Activated CD8-positive, alpha-beta memory T cell treated with anti-CD3 and anti-CD28 coated beads, Interleukin-2, amount 50 U/mL, for 24 hours (primary cell): ENCODE results near the gene KRT23.
"Not testable (repeated sequence)": the region's sequence is repeated elsewhere in the genome, so short reads cannot be mapped to it uniquely, and the experiment has no call there.

Source experiments
- DNase-seq: peaks from one replicate; pipeline ENCODE4 v3.0.0-alpha.2; 2020; ENCODE audit errors: extremely low read depth

KRT23 gene

DNA sequence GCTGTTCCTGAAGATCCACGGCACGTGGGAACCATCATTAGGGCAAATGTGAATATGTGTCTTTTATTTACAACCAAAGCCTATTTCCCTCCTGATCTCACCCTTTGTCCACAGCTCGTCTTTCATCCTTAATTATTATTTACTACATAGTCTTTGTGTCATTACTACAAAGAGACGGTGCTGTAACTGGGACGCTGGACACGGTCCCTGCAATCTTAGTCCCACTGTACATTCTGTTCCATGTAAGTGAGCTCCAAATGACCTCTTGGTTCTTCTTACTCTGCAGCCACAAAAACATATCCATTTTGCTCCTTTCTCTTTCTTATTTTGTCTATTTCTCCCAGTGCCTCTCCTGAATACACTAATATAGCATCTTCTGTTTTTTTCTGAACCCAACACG lies 12.7 kb upstream of the KRT23 start:
- DNase-seq = no peak

DNA sequence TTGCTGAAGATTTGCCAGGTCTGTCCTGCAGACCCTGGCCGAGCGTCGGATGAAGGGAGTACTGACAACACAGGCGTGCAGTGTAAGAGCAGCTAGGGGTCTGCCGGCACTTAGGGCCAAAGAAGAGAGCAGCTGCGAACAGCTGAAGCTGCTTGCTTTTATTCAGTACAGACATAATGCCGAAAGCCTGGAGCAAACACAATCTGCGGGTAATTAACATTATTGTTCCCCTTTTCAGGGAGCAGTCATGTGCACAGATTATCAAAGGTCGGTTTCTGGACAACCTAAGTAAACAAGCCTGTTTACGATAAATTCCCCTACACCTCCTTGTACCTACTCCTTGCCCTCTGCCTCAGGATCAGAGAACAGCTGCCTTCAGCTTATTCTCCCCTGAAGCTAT lies 12.0 kb upstream of the KRT23 start:
- DNase-seq = no peak

DNA sequence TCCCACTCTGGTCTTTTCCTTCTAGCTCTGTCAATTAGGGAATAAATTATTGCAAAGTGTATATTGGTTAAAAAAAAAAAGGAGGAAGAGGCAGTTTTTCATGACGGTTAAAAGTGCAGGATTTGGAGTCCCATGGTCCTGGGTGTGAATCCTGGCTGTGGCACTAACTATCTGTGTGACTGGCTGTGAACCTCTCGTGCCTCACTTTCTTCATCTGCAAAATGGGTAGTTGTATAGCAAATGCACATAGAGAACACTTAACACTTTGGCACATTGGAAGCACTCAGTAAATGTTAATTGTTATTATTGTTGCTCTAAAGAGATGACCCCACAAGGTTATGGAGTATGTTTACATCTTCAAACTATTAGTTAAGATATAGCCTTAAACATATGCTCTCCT lies 10.5 kb upstream of the KRT23 start:
- DNase-seq = no peak

DNA sequence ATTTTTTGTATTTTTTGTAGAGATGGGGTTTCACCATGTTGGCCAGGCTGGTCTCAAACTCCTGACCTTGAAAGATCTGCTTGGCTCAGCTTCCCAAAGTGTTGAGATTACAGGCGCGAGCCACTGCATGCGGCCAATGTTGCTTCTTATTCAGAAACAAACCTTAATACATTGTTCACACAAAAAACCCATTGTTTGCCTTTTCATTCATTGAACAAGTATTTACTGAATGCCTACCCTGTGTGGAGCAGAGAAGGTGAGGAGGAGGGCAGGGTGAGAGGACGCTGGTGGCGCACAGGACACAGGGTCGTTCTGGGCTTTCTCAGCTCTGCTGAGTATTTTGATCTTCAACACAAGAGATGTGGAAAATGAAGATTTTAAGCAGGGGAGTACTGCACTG lies 8.0 kb upstream of the KRT23 start:
- no peak for DNase-seq

DNA sequence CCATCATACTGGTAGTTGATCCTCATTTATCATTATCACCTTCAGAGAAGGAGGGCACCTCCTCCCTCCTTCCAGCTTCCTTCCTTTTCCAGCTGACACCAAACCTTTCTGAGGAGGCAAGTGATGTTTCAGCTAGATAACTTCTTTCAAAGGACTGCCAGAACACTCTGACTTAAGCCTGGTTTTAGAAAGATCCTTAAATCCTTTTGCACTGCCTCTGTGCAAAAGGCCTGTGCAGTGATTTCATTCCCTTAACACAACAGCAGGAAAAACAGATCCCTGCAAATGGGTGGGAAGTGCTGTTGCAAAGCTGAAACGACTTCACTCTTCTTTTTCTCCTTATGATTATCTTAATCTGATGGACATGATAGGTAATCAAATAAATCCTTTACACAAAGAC lies 7.1 kb upstream of the KRT23 start:
- DNase-seq = no peak

DNA sequence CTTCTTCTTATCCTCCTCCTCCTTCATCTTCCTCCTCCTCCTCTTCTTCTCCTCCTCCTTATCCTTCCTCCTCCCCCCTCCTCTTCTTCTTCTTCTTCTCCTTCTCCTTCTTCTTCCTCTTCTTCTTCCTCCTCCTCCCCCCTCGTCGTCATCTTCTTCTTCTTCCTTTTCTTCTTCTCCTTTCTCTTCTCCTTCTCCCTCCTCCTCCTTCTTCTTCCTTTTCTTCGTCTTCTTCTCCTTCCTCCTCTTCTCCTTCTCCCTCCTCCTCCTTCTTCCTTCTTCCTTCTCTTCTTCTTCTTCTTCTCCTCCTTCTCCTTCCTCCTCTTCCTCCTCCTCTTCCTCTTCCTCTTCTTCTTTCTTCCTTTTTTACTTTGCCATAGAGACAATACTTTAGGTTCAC lies 5.1 kb upstream of the KRT23 start:
- DNase-seq = no peak

DNA sequence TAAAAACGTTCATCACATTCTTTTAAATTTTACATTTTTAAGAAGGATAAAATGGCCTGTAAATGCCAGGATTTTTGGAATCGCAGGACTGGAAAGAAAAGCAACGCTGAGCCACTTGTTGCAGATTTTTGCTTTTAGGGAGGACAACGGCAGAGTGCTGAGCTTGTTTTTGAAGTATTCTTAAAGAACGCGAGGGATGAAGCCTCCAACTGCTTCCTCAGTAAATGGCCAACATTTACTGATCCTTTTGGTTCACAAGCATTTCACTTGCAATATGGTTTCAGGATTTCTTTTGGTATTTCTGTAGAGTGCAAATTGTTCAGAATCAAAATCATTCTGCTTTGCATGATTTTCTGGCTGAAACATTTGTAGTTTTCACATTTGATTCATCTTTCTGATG lies 2.8 kb upstream of the KRT23 start:
- DNase-seq = no peak

DNA sequence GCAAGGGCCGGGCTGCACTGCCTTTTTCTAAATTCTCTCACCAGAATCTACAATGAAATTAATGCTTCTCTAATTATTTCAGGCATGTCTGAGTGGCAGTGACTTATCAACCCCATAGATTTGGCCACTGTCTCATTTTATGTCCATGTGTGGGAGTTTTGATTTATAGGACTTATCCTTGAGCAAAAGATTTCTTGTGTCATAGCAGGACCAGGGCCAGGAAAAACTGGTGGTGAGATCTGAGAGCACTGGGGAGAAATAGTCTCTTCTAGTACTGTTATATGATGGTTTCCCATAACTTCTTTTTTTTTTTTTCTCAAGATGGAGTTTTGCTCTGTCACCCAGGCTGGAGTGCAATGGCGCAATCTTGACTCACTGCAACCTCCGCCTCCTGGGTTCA lies 1.5 kb upstream of the KRT23 start:
- no peak for DNase-seq

DNA sequence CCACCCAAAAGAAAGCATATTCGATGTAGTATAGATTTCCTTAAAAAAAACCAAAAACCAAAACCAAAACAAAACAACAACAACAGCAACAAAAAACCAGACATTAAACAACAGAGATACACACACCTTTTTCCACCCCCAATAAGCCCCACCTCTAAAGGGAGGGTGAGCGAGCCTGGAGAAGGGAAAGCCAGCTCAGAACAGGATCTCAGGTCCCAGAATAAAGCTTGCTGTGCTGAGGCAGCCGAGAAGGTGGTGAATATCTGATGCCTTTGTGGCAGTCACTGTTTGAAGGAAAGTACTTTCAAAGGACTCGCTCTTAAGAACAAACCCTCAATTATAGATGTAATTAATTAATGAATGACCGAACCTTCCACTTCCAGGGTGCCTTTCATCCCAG lies 470 bp downstream of the KRT23 start:
- no peak for DNase-seq

DNA sequence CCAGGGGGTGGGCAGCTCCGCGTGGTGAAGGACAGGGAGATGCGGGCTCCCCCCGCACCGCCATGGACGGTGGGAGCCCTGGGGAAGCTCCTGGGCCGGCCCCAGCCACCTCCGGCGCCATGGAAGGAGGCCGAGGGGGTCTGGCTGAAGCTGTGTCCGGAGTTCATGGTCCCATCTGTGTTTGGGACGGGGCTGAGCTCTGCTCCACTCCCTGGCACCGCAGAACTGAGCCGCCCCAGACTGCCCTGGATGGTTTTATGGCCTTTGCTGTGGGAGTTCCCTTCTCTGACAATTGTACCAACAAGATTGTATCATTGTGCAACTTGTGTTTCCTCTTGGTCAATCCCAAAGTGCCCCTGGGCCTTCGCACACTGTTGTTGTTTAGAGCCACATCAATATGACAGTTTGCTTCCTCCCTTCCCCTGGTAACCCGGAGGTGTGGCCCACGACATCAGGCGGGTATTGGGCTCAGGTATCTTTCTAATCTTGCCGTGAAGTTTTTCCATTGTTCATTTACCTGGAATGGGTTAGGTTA lies 942 bp downstream of the KRT23 start:
- DNase-seq = no peak

DNA sequence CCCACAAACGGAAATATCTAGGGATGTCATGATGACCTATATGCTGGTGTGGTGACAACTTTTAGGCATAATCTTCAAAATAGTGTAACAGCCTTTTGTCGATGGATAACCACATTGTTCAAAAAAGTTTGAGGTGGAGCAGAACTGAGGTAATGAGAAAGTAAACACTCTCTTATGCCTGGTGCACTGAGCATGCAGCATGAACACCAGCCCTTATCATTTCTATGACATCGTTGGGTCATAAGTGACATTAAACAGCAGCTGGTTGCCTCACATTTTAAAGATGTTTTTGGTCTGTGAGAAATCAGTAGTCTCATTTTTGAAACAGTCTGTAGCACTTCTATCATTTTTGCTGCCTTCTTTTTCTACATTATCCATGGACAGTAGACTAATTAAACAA lies 1.8 kb downstream of the KRT23 start:
- DNase-seq = no peak

DNA sequence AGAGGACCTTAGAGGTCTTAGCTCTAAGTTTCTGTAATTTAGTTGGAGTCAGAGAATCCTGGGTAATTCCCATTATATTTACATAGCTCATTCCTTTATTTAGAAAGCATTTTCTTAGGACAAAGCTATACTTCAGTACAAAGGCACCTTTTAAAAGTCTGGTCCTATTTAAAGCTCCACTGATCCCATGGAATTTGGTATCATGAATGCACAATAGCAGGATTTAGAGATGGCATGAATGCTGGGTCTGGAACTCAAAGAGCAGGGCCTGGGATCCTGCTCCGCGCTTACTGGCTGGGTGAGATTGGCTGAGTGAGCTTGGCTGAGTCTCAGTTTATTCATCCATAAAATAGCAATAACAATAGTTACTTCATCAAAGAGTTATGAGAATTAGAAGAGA lies 4.8 kb downstream of the KRT23 start:
- DNase-seq = no peak

DNA sequence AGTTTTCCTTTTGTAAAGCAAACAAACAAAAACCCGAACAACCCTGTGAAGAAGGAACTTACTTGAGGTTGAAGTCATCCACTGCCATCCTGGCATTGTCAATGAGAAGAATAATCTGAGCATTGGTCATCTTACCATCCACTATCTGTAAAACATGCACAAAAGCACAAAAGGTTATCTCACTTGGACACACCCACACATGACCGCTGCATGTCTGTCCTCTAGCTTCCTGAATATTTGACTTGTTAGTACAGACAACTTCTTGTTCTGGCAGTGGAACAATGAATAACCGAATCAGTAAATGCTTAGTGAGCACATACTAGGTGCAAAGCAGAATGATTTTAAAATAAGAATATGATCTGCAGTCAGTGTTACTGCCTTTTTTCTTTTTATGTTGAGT lies 6.1 kb downstream of the KRT23 start:
- DNase-seq = no peak

DNA sequence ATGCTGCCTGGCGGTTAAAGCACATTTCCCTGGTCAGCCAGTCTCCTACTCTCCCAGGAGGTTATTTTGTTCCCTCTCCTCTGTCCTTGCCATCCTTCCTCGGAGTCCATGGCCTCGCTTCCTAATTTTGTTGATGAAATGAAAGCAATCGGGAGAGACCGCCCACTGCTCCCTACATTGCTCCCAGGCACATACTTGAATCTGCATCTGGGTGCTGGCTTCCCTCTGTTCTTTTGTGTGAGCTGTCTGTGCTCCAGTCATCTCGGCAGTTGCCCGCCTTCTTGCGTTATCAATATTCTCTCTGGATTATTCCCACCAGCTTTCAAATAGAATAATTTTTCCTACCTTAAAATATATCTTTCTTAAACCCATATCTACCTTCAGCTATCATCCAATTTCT lies 11.1 kb downstream of the KRT23 start:
- no peak for DNase-seq

DNA sequence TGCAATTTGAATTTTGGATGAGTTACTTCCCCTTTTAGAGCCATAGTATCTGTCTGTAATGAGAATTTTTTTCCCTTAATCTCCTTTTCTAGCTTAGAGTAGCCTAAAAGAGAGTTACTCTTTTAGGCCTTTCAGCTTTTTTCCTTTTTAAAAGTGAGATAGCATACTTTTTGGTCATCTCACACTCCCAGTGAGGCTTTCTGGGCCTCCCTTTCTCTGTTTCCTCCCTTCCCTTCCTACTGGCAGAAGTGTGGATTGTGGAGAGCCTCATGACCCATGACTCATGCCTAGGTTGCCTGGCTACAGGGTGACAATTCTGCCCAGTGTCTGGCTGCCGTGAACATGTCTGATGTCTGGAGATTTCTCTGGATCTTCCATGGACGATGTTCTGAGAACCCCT lies 15.2 kb downstream of the KRT23 start:
- no peak for DNase-seq

DNA sequence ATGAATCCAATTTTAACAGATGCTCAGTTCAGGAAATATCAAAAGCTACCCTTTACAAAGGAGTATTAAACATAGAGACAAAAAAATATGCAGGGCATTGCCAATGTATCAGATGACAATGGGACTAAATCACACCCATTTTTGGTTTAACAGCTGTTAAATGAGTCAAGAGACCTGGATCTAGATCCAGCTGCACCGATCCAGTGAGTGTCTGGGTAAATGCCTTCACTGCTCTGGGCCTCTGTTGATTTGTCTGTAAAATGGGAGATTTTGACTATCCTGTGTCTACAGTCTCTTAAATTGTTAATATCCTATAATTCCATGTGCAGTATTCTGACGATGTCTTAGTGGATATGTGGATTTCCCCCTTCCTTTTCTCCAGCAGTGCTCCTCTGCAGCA lies 16.4 kb downstream of the KRT23 start:
- no peak for DNase-seq

DNA sequence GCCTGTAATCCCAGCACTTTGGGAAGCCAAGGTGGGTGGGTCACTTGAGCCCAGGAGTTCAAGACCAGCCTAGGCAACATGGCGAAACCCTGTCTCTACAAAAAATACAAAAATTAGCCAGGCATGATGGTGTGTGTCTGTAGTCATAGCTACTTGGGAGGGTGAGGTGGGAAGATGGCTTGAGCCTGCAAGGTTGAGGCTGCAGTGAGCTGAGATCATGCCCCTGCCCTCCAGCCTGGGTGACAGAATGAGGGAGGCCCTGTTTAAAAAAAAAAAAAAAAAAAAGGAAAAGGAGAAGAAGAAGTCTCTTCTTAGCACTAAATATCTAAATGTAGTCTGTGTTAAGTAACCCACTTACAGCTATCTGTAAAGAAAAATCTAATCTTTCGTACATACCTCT lies 20.3 kb downstream of the KRT23 start:
- DNase-seq = not testable (repeated sequence)

DNA sequence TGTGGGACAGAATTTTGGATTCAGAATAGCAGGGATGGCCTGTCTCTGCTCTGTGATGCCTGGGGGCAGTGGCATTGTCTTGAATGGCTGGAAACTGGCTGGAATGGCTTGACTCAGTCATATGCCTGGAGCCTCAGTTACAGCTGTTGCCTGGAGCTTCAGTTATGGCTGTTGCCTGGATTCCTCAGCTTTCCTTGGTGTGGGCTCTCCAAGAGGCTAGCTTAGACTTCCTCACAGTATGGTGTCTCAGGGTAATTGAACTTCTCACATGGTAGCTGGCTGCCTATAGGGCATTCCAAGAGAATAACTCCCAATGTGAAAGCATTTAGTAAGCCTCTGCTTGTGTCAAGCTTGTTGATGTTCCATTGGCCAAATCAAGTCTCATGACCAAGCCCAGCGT lies 21.1 kb downstream of the KRT23 start:
- no peak for DNase-seq

DNA sequence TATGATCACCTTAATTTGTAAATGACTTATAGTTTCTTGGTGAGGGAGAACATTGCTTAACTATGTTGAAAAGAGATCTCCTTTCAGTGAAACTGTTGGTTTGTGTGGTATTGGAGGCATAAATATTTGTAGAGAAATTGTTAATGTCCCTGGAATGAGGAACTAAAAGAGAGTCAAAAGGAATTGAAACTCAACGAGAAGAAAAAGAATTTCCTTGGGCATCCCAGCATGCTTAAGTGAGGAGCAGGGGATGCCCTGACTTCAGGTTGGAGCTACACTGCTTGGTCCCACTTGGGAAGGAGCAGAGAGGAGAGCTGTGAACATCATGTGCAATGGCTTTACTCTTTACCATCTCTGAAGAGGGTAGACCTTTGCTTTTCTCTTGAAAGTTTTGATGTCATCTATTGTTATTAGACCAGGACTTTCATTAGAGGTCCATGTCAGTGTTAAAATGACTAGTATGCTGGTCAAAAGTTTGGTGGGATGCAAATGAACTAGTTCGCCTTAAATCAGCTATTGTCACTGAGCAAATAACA lies 21.7 kb downstream of the KRT23 start:
- DNase-seq = no peak

DNA sequence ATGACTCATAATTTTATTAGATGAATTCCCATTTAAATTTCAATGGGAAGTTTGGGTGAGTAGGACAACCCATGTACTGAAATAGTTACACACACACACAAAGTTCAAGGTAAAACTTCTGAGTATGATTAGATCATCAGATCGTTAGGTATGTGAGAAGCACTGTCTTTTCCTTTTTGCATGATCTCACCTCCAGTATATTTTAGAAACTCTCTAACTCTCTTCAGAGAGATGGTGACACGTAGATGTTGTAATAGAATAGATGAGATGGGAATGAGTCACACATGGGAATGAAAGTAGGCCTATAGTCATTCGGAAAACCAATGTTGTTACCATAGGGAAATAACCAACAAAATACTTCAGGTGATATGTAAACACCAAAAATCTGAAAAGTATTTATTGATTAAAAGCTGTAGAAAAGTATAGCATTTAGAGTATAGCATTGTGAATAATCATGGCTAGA lies 22.2 kb downstream of the KRT23 start:
- no peak for DNase-seq

DNA sequence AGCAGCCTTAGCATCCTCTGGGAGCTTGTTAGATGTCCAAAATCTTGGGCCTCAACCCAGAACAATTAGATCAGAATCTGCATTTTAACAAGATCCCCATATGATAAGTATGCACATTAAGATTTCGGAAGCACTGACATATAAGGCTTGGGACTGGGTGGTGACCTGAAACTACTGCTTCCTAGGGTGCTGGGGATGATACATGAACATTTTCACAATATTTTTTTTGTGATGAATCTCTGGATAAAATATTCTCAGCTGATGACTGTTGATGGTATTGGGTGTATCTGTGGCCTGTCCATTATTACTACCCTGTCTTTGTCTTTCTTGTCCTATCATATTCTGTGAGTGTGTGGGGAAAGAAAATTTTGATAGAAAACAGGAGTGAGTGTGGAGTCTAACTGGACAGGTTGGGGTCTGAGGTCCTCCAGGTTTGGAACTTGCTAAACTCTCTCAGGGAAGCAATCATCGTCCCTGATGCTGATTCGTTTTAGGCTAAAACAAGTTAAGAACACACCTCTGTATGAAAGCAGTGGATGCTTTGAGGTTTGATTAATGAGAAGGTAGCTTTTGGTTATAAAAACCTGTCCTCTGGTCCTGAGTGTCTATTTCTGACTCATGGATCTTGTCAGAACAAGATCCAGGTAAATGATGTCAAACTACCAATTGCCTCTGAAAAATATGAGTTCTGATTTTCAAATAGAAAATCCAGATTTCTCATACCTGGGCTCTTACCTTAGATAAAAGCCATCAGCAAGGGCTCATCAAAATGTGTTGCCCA lies 23.2 kb downstream of the KRT23 start:
- DNase-seq = no peak

DNA sequence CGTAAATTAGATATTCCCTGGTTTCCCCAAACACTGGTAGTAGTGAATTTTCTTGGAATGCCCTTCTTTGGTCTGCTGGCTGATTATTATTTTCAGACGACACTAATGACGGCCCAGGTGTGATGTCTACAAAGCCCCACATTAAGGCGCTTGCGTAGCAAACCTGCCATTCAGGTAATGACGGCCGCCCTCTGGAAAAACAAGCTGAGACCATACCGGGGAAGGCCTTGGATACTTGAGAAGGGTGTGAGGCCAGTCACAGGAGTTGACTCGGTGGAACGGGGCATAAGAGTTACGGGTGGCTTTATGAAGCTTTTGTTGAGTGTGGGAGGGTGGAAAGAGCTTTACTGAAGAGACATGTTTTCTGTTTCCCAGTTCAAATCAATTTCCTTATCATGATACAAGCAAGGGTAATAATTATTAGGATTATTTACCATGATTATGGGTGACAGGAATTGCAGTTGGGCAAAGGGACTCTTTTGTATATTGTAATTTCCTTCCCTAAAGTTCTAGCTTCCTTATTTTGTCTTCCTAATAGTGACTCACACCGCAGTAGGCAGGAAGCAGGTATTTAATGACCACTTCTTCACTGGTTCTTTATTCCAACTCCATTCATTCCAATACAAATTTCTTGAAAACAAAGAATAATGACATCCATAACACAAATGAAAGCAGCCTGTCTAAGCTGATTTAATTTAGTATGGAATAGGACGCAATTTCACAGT lies 24.8 kb downstream of the KRT23 start:
- DNase-seq = no peak

DNA sequence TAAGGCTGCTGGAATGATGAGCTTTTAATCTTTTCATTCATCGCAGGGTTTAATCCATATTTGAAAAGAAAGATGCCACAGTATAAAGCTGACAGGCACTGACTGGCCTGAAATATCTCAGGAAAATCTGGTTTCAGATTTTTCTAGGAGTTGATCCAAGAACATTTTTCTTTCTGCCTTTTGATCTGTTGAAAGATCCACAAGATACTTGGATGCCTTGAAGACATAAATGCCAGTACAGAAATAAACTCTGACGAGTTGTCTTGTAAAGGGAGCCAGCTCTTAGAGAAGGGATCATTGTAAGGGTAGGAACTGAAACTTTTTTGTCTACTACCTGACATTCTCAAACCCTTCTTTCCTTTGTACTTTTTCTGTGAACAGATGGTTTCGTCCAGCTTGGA lies 27.0 kb downstream of the KRT23 start:
- DNase-seq = no peak
